ENCODE results near the gene RABGGTA.
"Not testable (repeated sequence)": the region's sequence is repeated elsewhere in the genome, so short reads cannot be mapped to it uniquely, and the experiment has no call there.

The RABGGTA gene

GRCh38 chr14:24250354-24250753 is 21.0 kb downstream of the RABGGTA start:
- in situ Hi-C loops (cut with MboI; ENCODE audit: low pct_unique_long_range_greater_than_20kb, low sequenced_read_pairs): no loop called here

DNA sequence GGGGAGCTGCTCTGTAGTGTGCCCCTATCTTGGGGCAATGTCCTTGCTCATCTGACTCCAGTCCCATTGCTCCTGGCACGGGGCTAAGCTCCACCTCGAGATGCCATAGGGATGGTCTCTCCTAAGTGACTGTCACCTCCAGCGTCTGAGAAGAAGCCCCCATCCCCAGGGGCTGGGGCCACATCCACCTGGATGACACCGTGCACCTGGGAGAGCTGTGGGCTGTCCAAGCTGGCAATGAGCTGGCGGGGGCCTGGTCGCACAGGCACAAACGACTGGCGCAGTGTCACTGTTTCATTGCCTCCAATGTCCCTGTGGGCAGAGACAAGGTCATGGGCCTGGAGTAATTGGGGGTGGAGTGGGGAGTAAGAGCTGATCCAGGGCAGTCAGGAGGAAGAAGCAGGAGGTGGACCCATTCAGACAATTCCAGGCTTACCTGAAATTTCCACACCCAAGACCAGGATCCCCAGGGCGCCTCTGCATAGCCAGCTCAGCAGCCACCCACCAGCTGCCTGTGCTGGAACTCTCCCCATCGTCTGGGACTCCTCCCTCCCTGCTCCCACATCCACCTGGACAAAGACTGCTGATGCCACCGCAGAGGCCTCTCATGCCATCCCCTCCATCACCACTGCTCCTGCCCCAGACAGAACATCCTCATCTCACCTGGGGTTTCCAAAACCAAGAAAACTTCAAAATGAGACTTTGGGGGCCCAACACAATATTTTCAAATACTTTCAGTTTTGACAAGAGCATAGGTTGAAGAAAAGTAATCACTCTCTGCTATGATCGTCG is 22.0 kb downstream of the RABGGTA start:
- in situ Hi-C loops (cut with MboI; ENCODE audit: low pct_unique_long_range_greater_than_20kb, low sequenced_read_pairs): loop anchor here (10.0 kb wide), 1 partner anchor 45 kb away; the partner anchor contains the start of genes DHRS1 and NOP9
- no peak for DNase-seq

More at GRCh38 chr14:24250354-24250753, 21.0 kb downstream of the RABGGTA start:
- DNase-seq: no peak

GRCh38 chr14:24247422-24247821 is 24.0 kb downstream of the RABGGTA start:
- DNase-seq: no peak
- in situ Hi-C loops (cut with MboI; ENCODE audit: low pct_unique_long_range_greater_than_20kb, low sequenced_read_pairs): loop anchor here (10.0 kb wide), 1 partner anchor 47 kb away; the partner anchor contains the start of genes DHRS1 and NOP9

DNA sequence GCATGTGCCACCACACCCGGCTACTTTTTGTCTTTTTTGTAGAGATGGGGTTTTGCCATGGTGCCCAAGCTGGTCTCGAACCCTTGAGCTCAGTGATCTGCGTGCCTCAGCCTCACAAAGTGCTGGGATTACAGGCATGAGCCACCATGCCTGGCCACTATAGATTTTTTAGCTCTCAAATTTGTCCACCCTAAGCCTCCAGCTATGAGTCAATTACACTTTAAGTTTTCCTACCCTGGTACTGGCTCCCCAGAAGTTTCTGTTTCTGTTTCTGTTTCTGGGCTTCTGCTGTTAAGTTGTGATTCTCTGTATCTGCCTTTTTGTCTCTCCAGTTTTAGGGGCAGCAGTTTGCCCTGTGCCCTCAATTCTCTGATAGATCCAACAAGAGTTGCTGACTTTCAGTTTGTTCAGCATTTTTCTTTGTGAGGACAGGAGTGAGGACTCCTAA is 24.6 kb downstream of the RABGGTA start:
- DNase-seq: no peak
- in situ Hi-C loops (cut with MboI; ENCODE audit: low pct_unique_long_range_greater_than_20kb, low sequenced_read_pairs): loop anchor here (10.0 kb wide), 1 partner anchor 48 kb away; the partner anchor contains the start of genes DHRS1 and NOP9

DNA sequence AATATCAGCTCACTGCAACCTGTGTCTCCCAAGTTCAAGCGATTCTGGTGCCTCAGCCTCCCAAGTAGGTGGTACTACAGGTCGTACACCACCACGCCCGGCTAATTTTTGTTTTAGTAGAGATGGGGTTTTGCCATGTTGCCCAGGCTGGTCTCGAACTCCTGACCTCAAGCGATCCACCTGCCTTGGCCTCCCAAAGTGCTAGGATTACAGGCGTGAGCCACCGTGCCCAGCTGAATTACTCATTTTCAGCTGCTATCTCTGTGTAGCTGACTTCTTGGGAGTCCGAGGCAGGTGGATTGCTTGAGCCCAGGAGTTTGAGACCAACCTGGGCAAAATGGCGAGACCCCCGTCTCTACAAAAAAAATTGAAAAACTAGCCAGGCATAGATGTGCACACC is 26.0 kb downstream of the RABGGTA start:
- in situ Hi-C loops (cut with MboI; ENCODE audit: low pct_unique_long_range_greater_than_20kb, low sequenced_read_pairs): loop anchor here (10.0 kb wide), 1 partner anchor 49 kb away; the partner anchor contains the start of genes DHRS1 and NOP9
- DNase-seq: not testable (repeated sequence)

DNA sequence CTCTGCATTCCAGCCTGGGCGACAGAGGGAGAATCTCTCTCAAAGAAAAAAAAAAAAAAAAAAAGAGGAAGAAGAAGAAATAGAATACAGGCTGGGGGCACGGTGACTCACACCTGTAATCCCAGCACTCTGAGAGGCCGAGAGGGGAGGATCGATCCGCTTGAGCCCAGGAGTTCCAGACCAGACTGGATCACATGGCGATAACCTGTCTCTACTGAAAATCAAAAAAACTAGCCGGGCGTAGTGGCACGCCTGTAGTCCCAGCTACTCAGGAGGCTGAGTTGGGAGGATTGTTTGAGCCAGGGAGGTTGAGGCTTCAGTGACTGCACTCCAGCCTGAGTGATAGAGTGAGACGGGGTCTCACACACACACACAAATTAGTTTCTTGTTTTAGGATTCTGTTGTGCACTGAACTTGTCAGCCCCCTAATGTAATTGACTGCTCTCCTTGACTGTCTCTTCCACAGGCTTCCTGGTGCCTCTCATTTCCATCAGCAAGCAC is 28.0 kb downstream of the RABGGTA start:
- in situ Hi-C loops (cut with MboI; ENCODE audit: low pct_unique_long_range_greater_than_20kb, low sequenced_read_pairs): loop anchor here (10.0 kb wide), 1 partner anchor 51 kb away; the partner anchor contains the start of genes DHRS1 and NOP9
- DNase-seq: peak; percentile 91

- no peak for DNase-seq
- in situ Hi-C loops (cut with MboI; ENCODE audit: low pct_unique_long_range_greater_than_20kb, low sequenced_read_pairs): loop anchor here (10.0 kb wide), 1 partner anchor 53 kb away; the partner anchor contains the start of genes DHRS1 and NOP9
Measured at GRCh38 chr14:24241829-24242443, 29.5 kb downstream of the RABGGTA start.

DNA sequence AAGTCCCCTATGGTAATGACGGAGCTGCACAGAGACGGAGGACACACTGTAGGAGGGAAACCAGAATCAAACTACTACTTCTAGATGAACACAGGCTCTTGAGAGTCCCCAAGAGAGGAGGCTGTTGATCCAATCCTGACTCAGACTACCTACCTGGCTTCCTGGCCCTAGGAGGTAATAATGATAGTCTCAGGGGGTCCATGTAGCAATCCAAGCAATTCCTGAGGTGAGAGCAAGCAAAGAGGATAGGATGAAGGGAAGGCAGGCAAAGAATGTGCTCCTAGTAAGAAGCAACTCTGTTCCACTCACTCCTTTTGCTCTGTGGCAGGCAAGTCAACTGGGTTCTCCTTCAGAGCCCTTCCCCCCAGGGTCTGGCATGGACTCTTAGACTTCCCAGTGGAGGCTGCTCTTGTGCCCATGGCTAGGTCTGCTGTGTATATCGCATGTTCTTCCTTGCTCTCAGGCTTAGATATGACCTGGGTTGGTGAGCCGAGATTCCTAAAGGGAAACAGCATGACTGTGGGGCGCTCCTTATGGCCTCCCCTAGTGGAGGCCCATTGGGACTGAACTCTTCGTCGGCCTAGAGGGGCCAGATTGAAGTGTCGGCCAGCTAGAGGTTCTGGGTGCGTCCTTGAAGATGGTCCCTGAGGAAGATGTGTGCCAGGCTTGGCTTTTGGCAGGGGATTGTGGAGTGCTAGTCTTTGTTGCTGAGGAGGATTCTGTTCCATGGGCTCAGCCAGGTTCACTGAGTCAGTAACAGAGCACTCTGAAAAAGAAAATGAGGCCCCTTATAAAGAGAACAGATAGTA is 31.1 kb downstream of the RABGGTA start:
- no peak for DNase-seq
- in situ Hi-C loops (cut with MboI; ENCODE audit: low pct_unique_long_range_greater_than_20kb, low sequenced_read_pairs): loop anchor here (10.0 kb wide), 1 partner anchor 54 kb away; the partner anchor contains the start of genes DHRS1 and NOP9

- no peak for DNase-seq
- in situ Hi-C loops (cut with MboI; ENCODE audit: low pct_unique_long_range_greater_than_20kb, low sequenced_read_pairs): no loop called here
Measured at GRCh38 chr14:24238527-24239037, 32.8 kb downstream of the RABGGTA start.

GRCh38 chr14:24238123-24238522 is 33.3 kb downstream of the RABGGTA start:
- in situ Hi-C loops (cut with MboI; ENCODE audit: low pct_unique_long_range_greater_than_20kb, low sequenced_read_pairs): no loop called here
- DNase-seq: no peak

- in situ Hi-C loops (cut with MboI; ENCODE audit: low pct_unique_long_range_greater_than_20kb, low sequenced_read_pairs): no loop called here
- DNase-seq: no peak
Measured at GRCh38 chr14:24237463-24237955, 33.9 kb downstream of the RABGGTA start.

DNA sequence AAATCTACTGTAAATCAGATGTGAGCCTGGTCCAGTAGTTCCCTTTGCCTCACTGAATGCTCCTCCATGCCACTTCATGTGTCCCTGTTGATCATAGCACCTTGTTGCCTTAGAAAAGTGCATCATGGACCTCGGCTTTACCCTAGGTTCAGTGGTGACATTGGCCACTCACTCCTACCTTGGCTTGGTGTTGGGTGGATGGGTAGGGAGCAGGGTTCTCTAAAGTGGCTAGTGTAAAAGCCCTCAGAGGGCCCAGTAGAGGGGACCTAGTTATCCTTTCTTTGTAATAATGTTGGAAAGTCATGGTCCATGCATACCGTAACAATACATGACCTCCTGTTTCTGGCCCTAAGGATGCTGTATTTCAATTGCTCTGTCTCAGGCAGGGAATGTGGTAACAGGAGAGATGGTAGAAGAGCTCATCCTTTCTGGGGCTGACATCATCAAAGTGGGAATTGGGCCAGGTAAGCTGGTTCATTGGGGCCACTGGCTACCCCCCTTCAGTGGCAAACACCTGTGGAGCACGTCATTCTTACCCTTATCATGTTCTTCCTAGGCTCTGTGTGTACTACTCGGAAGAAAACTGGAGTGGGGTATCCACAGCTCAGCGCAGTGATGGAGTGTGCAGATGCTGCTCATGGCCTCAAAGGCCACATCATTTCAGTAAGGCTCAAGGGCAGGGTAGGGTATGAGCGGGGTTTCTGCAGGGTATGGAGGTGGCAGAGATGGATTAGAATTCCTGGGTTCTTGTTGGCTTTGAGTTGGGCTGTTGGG is 34.5 kb downstream of the RABGGTA start:
- in situ Hi-C loops (cut with MboI; ENCODE audit: low pct_unique_long_range_greater_than_20kb, low sequenced_read_pairs): no loop called here
- no peak for DNase-seq

- no peak for DNase-seq
- in situ Hi-C loops (cut with MboI; ENCODE audit: low pct_unique_long_range_greater_than_20kb, low sequenced_read_pairs): no loop called here
Measured at GRCh38 chr14:24235804-24236688, 35.4 kb downstream of the RABGGTA start.

- in situ Hi-C loops (cut with MboI; ENCODE audit: low pct_unique_long_range_greater_than_20kb, low sequenced_read_pairs): no loop called here
- DNase-seq: no peak
Measured at GRCh38 chr14:24234095-24235005, 37.0 kb downstream of the RABGGTA start.

DNA sequence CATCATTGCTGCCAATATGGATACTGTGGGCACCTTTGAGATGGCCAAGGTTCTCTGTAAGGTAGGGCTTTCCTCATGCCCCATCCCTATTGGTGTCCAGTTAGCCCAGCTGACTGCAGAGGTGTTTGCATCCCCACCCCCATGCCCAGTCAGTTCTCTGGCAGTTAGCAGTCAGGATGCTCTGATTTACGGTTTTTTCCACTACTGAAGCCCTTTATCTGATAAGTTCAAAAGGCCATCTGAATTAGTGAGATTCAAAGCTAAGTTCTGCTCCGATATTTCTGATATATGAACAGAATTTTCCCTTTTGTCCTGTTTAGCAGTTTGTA is 37.9 kb downstream of the RABGGTA start:
- in situ Hi-C loops (cut with MboI; ENCODE audit: low pct_unique_long_range_greater_than_20kb, low sequenced_read_pairs): no loop called here
- no peak for DNase-seq
